HepG2 (cell line): Measurements from ENCODE around the gene ACOT13. TPM values are rescaled to one million over a fixed set of nuclear protein-coding genes. Genes with fewer than 3 reads are reported as not detected.
"Not testable (repeated sequence)": the region's sequence is repeated elsewhere in the genome, so short reads cannot be mapped to it uniquely, and the experiment has no call there.

Experiments used
- ATAC-seq: fragments of 200-7000 bp; cut with Tn5 transposase; 3 replicates; pipeline ENCODE4 v1.9.1; 2020; ENCODE audit warnings: mild to moderate bottlenecking, moderate library complexity
- BruUV-seq: library from RNA; stranded (reverse); fragments of 400-500 nt; replicated peaks from 2 replicates; lab custom pipeline; 2021; lab: Mats Ljungman, UMichigan
- CTCF ChIA-PET: fragments of 300-600 bp; formaldehyde crosslinking; extraction: SDS; loops from one replicate; lab custom pipeline; 2021; ENCODE audit warnings: low total read pairs, inconsistent platforms, low intra/inter-chr PET ratio; lab: Yijun Ruan, JAX
- POLR2A ChIA-PET: fragments of 350-600 bp; sonication (Branson Sonifier 250); formaldehyde crosslinking; loops from one replicate; lab custom pipeline; 2020; ENCODE audit warnings: antibody characterized with exemption, inconsistent platforms; lab: Yijun Ruan, JAX
- DNase-seq: peaks from one replicate; pipeline ENCODE4 v3.0.0-alpha.2; 2015; ENCODE audit warnings: low spot score
- FAIRE-seq: peaks from 3 replicates; lab custom pipeline; 2011; peaks lifted over from hg19 to GRCh38; lab: Jason Lieb, UNC
- H2AFZ ChIP-seq: one replicate; pipeline ENCODE4 v1.6.1; 2011; ENCODE audit warnings: low read length, inconsistent platforms
- H3K27ac ChIP-seq: fragments of 300-600 bp; 3 replicates; pipeline ENCODE4 v1.8.0; 2011; ENCODE audit warnings: mixed run types, mild to moderate bottlenecking, mixed read lengths, low read length, inconsistent platforms; ENCODE audit not compliant: insufficient read depth; ENCODE audit errors: extremely low read length
- H3K27me3 ChIP-seq, 2 experiments: fragments of 200-600 bp in 1 of 2; 2 replicates in 1 of 2; 3 replicates in 1 of 2; pipeline versions ENCODE4 v1.6.0 to v1.8.0; 2011; ENCODE audit warnings: low read length in 2 of 2, mild to moderate bottlenecking in 2 of 2, moderate library complexity in 2 of 2, inconsistent platforms in 1 of 2; ENCODE audit not compliant: insufficient read depth in 2 of 2, control insufficient read depth in 1 of 2
- H3K36me3 ChIP-seq, 2 experiments: fragments of 200-600 bp in 1 of 2; replicated peaks in 1 of 2; 2 replicates in 1 of 2; 3 replicates in 1 of 2; pipeline versions ENCODE4 v1.5.1 to v1.8.0; 2011; ENCODE audit warnings: low read length in 2 of 2, inconsistent platforms in 1 of 2; ENCODE audit not compliant: insufficient read depth in 2 of 2, control insufficient read depth in 1 of 2
- H3K4me1 ChIP-seq: 2 replicates; pipeline ENCODE4 v1.5.1; 2012; ENCODE audit warnings: low read length, inconsistent platforms; ENCODE audit not compliant: insufficient read depth
- H3K4me2 ChIP-seq: 2 replicates; pipeline ENCODE4 v1.6.0; 2011; ENCODE audit warnings: low read depth, low read length, inconsistent platforms
- H3K4me3 ChIP-seq, 3 experiments: fragments of 200-600 bp in 1 of 3; sonication (generic), shearing (Covaris generic) in 1 of 3; replicated peaks in 1 of 3; 2 replicates each; pipeline ENCODE4 v1.5.1; 2011 to 2016; ENCODE audit warnings: low read length in 3 of 3, inconsistent platforms in 2 of 3, low read depth in 2 of 3, mild to moderate bottlenecking in 2 of 3, control low read depth in 1 of 3, mixed read lengths in 1 of 3; ENCODE audit not compliant: insufficient read depth in 1 of 3
- H3K79me2 ChIP-seq: one replicate; pipeline ENCODE4 v1.6.1; 2011; ENCODE audit warnings: low read length, inconsistent platforms; ENCODE audit not compliant: insufficient read depth
- H3K9ac ChIP-seq: 2 replicates; pipeline ENCODE4 v1.6.0; 2011; ENCODE audit warnings: mild to moderate bottlenecking, low read depth, low read length, inconsistent platforms; ENCODE audit not compliant: insufficient read depth
- H3K9me3 ChIP-seq: 2 replicates; pipeline ENCODE4 v1.5.1; 2012; ENCODE audit warnings: mild to moderate bottlenecking, low read length
- H4K20me1 ChIP-seq: 2 replicates; pipeline ENCODE4 v1.6.0; 2011; ENCODE audit warnings: inconsistent platforms, mild to moderate bottlenecking, low read length, moderate library complexity; ENCODE audit not compliant: insufficient read depth
- ARID5B ChIP-seq: IDR thresholded peaks from 2 replicates; pipeline ENCODE4 v1.4.0; 2020; ENCODE audit warnings: mild to moderate bottlenecking, missing genetic modification reagents
- FOXA1 ChIP-seq, 2 experiments: fragments of 450-650 bp in 1 of 2; sonication (generic) in 1 of 2; formaldehyde crosslinking in 1 of 2; IDR thresholded peaks; 2 replicates each; pipeline versions ENCODE4 v1.4.0 to v1.6.1; 2016 to 2020; ENCODE audit warnings: missing genetic modification reagents in 1 of 2
- FOXA3 ChIP-seq: IDR thresholded peaks from 2 replicates; pipeline ENCODE4 v1.6.1; 2016; ENCODE audit warnings: missing genetic modification reagents, missing compliant biosample characterization
- PITX1 ChIP-seq: sonication (generic); formaldehyde crosslinking; IDR thresholded peaks from 2 replicates; pipeline ENCODE4 v1.5.1; 2020; ENCODE audit warnings: mild to moderate bottlenecking, missing genetic modification reagents
- SAP130 ChIP-seq: IDR thresholded peaks from 2 replicates; pipeline ENCODE4 v1.6.1; 2016; ENCODE audit warnings: low read depth
- SIX1 ChIP-seq: sonication (generic); formaldehyde crosslinking; IDR thresholded peaks from 2 replicates; pipeline ENCODE4 v1.4.0; 2020; ENCODE audit warnings: missing genetic modification reagents, borderline replicate concordance
- SOX13 ChIP-seq, 3 experiments: fragments of 450-650 bp in 1 of 3; sonication (generic) in 1 of 3; formaldehyde crosslinking in 1 of 3; IDR thresholded peaks in 2 of 3; conservative IDR thresholded peaks in 1 of 3; 2 replicates each; pipeline versions ENCODE4 v1.5.0 to v1.6.1; 2016 to 2020; ENCODE audit warnings: antibody characterized with exemption in 1 of 3, mild to moderate bottlenecking in 1 of 3, missing compliant biosample characterization in 1 of 3, missing genetic modification reagents in 1 of 3, moderate library complexity in 1 of 3
- SOX5 ChIP-seq: IDR thresholded peaks from 2 replicates; pipeline ENCODE4 v1.6.1; 2016; ENCODE audit warnings: borderline replicate concordance
- SOX6 ChIP-seq, 2 experiments: fragments of 450-650 bp in 1 of 2; sonication (generic) in 1 of 2; formaldehyde crosslinking in 1 of 2; IDR thresholded peaks; 2 replicates each; pipeline versions ENCODE4 v1.4.0 to v1.6.1; 2017 to 2020; ENCODE audit warnings: antibody characterized with exemption in 1 of 2, mild to moderate bottlenecking in 1 of 2, missing genetic modification reagents in 1 of 2
- ZBTB38 ChIP-seq: sonication (generic); formaldehyde crosslinking; IDR thresholded peaks from 2 replicates; pipeline ENCODE4 v1.5.1; 2020; ENCODE audit warnings: mild to moderate bottlenecking, missing genetic modification reagents
- ZNF292 ChIP-seq: sonication (generic); formaldehyde crosslinking; IDR thresholded peaks from 2 replicates; pipeline ENCODE4 v1.8.1; 2022; ENCODE audit warnings: mild to moderate bottlenecking, low read depth, missing genetic modification reagents, borderline replicate concordance
- ZSCAN29 ChIP-seq: sonication (generic); formaldehyde crosslinking; conservative IDR thresholded peaks from 2 replicates; pipeline ENCODE4 v1.4.0; 2020; ENCODE audit warnings: mild to moderate bottlenecking, missing genetic modification reagents
- WGBS: methylation state at CpG from one replicate; pipeline ENCODE4 v1.1.6; 2017; ENCODE audit warnings: low lambda C conversion rate; 5-methylcytosine and 5-hydroxymethylcytosine counted together
- in situ Hi-C: cut with HindIII; loops from 2 replicates; pipeline ENCODE4 v1.10.0; 2017; ENCODE audit warnings: low pct_unique_long_range_greater_than_20kb; ENCODE audit not compliant: extremely low pct_ligation_motif_present
- intact Hi-C: fragments of 100-400 bp; cut with micrococcal nuclease; formaldehyde crosslinking; loops from one replicate; pipeline ENCODE4 v1.10.0; 2022; ENCODE audit not compliant: unreplicated experiment
- polyA plus RNA-seq, 8 experiments: library from polyadenylated mRNA; depleted of rRNA in 3 of 8; stranded (reverse) in 7 of 8; unstranded in 1 of 8; fragments of >200 nt; fragmentation: Illumina TruSeq in 4 of 8; extraction: Trizol in 4 of 8; gene quantifications; 2 replicates each; pipeline versions ENCODE4 v1.2.1 to v1.2.3, GENCODE V29; 2011 to 2016; ENCODE audit warnings: low read depth in 4 of 8, missing spikeins in 1 of 8, mixed read lengths in 1 of 8; ENCODE audit not compliant: insufficient read depth in 1 of 8
- total RNA-seq, 5 experiments: library from RNA; depleted of rRNA; stranded (reverse); fragments of >200 nt; fragmentation: Illumina TruSeq; extraction: Trizol; gene quantifications; 2 replicates each; pipeline ENCODE4 v1.2.3, GENCODE V29; 2016; ENCODE audit warnings: low read depth in 1 of 5
- TF ChIP-seq, protein P1 (sequence below): IDR thresholded peaks from 2 replicates; pipeline ENCODE4 v1.6.1; 2012; ENCODE audit warnings: inconsistent platforms

Gene ACOT13
- total and polyA plus RNA-seq, 2 of the 13 experiments (the other 11 are each of a cell fraction or from before 2014, with no cell fraction given): 31.5 to 45.1 TPM

- DNase-seq; H3K9me3 ChIP-seq; CTCF ChIA-PET; H3K27me3 ChIP-seq; H2AFZ ChIP-seq; in situ Hi-C loops; H3K27ac ChIP-seq; H3K4me3 ChIP-seq; intact Hi-C loops; H4K20me1 ChIP-seq; H3K9ac ChIP-seq; ATAC-seq; FAIRE-seq; BruUV-seq; POLR2A ChIA-PET; TF ChIP-seq SOX13, SOX6, FOXA1 (IDR thresholded peaks at IDR 0.05): not testable (repeated sequence)
- Histone ChIP-seq H3K36me3 (peaks cover 2 to 10% of the 10 kb centered on the region in 2 experiments; a peak in 3 of 5 replicates), H3K4me2 (peak overlapping the region; percentile 26; the same call in 1 of the 2 replicates), H3K4me1 (peaks cover 68% of the 10 kb centered on the region), H3K79me2 (peaks cover 35% of the 10 kb centered on the region)
- 37% methylated on average over 5 of the region's 5 CpGs for WGBS
- TF ChIP-seq SOX13 (CRISPR knock-in tag; conservative IDR thresholded peaks at IDR 0.05 in 1 of 2, IDR thresholded peaks at IDR 0.05 in 1 of 2) (peak in 1 of 2 experiments; percentile 48; a peak in 2 of 4 replicates), SOX6 (CRISPR knock-in tag; IDR thresholded peaks at IDR 0.05) (0 out of 2 replicates have a peak, but pooled peaks have one; percentile 32), ZNF292 (CRISPR knock-in tag) (peak; percentile 34; the same call in 1 of the 2 replicates), FOXA1 (CRISPR knock-in tag; IDR thresholded peaks at IDR 0.05) (peak; percentile 50), ZBTB38 (CRISPR knock-in tag) (0 out of 2 replicates have a peak, but pooled peaks have one; percentile 31), SAP130 (CRISPR knock-in tag) (peak; percentile 34; the same call in 1 of the 2 replicates), ARID5B (CRISPR knock-in tag) (peak; percentile 39; the same call in 1 of the 2 replicates), SIX1 (CRISPR knock-in tag) (0 out of 2 replicates have a peak, but pooled peaks have one; percentile 42), PITX1 (CRISPR knock-in tag) (peak; percentile 88), ZSCAN29 (CRISPR knock-in tag) (0 out of 2 replicates have a peak, but pooled peaks have one; percentile 51), SOX5 (CRISPR knock-in tag) (peak; percentile 40; the same call in 1 of the 2 replicates), FOXA3 (CRISPR knock-in tag) (peak; percentile 44; the same call in 1 of the 2 replicates)
- TF ChIP-seq, protein P1, sequence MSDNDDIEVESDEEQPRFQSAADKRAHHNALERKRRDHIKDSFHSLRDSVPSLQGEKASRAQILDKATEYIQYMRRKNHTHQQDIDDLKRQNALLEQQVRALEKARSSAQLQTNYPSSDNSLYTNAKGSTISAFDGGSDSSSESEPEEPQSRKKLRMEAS: peak; percentile 26; the same call in 1 of the 2 replicates
These were observed 5.1 kb upstream of the ACOT13 start for GRCh38 chr6:24661759-24662158.
